ENCODE data around the gene USP37. TPM values are rescaled to one million over a fixed set of nuclear protein-coding genes. Genes with fewer than 3 reads are reported as not detected.

Gene USP37
- total RNA-seq, 3 donors from 2014 or later, result 6.9 to 24.6 (median 14.4) TPM

DNA sequence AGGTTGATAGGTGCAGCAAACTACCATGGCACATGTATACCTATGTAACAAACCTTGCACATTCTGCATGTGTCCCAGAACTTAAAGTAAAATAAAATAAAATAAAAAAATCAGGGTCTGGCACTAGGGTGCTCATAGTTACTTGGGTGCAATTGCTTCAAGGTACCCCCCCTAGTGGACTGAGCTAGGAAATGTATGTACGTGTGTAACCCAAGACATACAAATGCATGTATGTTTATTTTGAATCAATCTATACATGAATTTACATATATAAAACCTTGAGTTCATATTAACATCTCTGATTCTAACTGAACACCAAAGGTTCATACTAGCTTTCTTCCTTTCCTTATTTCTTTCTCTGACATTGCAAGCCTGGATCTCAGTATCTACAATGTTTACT, 51.5 kb downstream of the USP37 start:
- no peaks in the 10 kb centered on the region for H3K36me3 ChIP-seq
- H3K27me3 ChIP-seq, result no peaks in the 10 kb centered on the region
- H3K9me3 ChIP-seq, result no peaks in the 10 kb centered on the region
- no peak for DNase-seq (ENCODE audit: low spot score in 2 of 2)
- intact Hi-C loops (cut with DNase I; ENCODE audit: low total_unique reads), result no loop called here
- no peak overlapping the region for H3K4me3 ChIP-seq
- no peaks in the 10 kb centered on the region for H3K4me1 ChIP-seq
- TF ChIP-seq, protein P1, sequence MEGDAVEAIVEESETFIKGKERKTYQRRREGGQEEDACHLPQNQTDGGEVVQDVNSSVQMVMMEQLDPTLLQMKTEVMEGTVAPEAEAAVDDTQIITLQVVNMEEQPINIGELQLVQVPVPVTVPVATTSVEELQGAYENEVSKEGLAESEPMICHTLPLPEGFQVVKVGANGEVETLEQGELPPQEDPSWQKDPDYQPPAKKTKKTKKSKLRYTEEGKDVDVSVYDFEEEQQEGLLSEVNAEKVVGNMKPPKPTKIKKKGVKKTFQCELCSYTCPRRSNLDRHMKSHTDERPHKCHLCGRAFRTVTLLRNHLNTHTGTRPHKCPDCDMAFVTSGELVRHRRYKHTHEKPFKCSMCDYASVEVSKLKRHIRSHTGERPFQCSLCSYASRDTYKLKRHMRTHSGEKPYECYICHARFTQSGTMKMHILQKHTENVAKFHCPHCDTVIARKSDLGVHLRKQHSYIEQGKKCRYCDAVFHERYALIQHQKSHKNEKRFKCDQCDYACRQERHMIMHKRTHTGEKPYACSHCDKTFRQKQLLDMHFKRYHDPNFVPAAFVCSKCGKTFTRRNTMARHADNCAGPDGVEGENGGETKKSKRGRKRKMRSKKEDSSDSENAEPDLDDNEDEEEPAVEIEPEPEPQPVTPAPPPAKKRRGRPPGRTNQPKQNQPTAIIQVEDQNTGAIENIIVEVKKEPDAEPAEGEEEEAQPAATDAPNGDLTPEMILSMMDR (IDR thresholded peaks at IDR 0.05), result no peak
- TF ChIP-seq POLR2A (IDR thresholded peaks at IDR 0.05), result no peak
- TF ChIP-seq POLR2AphosphoS5 (IDR thresholded peaks at IDR 0.05), result no peak
- no peak overlapping the region for H3K27ac ChIP-seq

DNA sequence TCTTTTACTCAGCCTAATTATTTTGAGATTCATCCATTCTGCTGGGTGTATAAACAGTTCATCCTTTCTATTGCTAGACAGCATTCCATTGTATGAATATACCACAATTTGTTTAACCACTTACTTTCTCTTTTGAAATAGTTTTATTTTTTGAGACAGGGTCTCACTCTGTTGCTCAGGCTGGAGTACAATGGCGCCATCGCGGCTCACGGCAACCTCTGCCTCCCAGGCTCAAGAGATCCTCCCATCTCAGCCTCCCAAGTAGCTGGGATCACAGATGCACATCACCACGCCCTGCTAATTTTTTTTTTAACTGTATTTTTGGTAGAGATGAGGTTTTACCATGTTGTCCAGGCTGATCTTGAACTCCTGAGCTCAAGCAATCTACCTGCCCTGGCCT, 54.5 kb downstream of the USP37 start:
- H3K27me3 ChIP-seq, result no peaks in the 10 kb centered on the region
- H3K27ac ChIP-seq, result no peak overlapping the region
- H3K36me3 ChIP-seq, result no peaks in the 10 kb centered on the region
- TF ChIP-seq POLR2AphosphoS5 (IDR thresholded peaks at IDR 0.05), result no peak
- TF ChIP-seq, protein P1 (IDR thresholded peaks at IDR 0.05), result no peak
- TF ChIP-seq POLR2A (IDR thresholded peaks at IDR 0.05), result no peak
- H3K9me3 ChIP-seq, result no peaks in the 10 kb centered on the region
- DNase-seq (ENCODE audit: low spot score in 2 of 2), result no peak
- no peak overlapping the region for H3K4me3 ChIP-seq
- intact Hi-C loops (cut with DNase I; ENCODE audit: low total_unique reads), result no loop called here
- no peaks in the 10 kb centered on the region for H3K4me1 ChIP-seq

DNA sequence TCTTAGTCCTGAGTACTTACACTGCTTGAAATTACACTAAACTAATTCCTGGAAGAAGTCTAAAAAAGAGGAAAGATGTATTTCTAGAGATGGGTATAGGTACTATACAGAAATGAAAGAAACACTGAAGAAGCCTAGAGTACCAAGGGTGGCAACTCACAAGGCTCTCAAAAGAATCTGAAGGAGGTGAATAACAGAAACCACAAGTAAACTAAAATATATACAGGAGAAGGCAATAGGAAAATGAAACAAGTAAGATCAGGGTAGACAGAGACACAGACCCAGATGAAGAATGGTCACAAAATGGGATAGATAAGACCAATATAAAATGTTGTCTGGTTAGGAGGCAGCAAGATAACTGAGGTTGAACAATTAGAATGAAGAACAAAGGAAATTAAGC, 59.9 kb downstream of the USP37 start:
- Histone ChIP-seq H3K27me3 (no peaks in the 10 kb centered on the region), H3K4me1 (no peaks in the 10 kb centered on the region), H3K27ac (no peak overlapping the region), H3K4me3 (no peak overlapping the region), H3K36me3 (no peaks in the 10 kb centered on the region), H3K9me3 (no peaks in the 10 kb centered on the region)
- intact Hi-C loops (cut with DNase I; ENCODE audit: low total_unique reads), result no loop called here
- DNase-seq (ENCODE audit: low spot score in 2 of 2), result no peak
- no peak for TF ChIP-seq POLR2A (IDR thresholded peaks at IDR 0.05)
- TF ChIP-seq, protein P1 (IDR thresholded peaks at IDR 0.05), result no peak
- no peak for TF ChIP-seq POLR2AphosphoS5 (IDR thresholded peaks at IDR 0.05)

DNA sequence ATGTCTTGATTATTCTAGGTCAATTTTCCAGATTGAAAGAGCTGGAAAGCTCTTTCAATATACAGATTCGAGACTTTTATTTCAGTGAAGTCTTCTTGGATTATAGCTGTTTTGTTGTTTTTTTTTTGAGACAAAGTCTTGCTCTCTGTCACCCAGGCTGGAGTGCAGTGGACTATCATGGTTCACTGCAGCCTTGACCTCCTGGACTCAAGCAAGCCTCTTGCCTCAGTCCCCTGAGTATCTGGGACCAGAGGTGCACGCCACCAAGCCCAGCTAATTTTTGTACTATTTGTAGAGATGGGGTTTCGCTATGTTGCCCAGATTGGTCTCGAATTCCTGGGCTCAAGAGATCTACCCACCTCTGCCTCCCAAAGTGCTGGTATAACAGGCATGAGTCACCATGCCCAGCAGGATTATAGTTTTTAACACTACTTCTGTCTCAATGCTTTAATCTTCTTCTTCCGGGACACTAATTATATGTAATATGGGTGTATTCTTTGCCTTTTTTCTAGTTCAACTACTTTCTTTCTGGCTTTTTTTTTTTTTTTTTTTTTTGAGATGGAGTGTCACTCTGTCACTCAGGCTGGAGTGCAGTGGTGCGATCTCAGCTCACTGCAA, 62.3 kb downstream of the USP37 start:
- intact Hi-C loops (cut with DNase I; ENCODE audit: low total_unique reads), result no loop called here
- no peak for DNase-seq (ENCODE audit: low spot score in 2 of 2)
- H3K27ac ChIP-seq, result no peak overlapping the region
- H3K36me3 ChIP-seq, result no peaks in the 10 kb centered on the region
- no peak overlapping the region for H3K4me3 ChIP-seq
- H3K9me3 ChIP-seq, result no peaks in the 10 kb centered on the region
- H3K4me1 ChIP-seq, result no peaks in the 10 kb centered on the region
- H3K27me3 ChIP-seq, result no peaks in the 10 kb centered on the region
- TF ChIP-seq POLR2AphosphoS5 (IDR thresholded peaks at IDR 0.05) (no peak), POLR2A (IDR thresholded peaks at IDR 0.05) (no peak)
- TF ChIP-seq, protein P1 (IDR thresholded peaks at IDR 0.05), result no peak

DNA sequence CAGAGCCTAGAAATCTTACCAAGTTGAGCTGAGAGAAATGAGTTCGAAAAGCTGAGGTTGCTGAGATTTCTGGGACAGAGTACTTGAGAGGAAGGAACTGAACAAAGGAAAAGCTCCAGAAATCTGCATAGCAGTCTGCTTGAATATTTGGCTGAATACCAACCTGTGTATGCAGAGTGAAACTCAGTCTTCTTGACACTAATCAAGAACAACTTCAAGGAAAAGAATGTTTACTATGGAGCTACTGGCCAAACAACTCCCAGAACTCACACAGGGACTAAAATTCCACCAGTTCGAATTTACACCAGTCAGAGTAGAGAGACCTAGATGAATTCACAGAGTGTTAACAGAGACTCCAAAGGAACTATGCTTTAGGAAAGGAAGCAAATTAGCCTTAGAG, 66.5 kb downstream of the USP37 start:
- DNase-seq (ENCODE audit: low spot score in 2 of 2), result no peak
- intact Hi-C loops (cut with DNase I; ENCODE audit: low total_unique reads), result no loop called here
- no peak for TF ChIP-seq POLR2AphosphoS5 (IDR thresholded peaks at IDR 0.05)
- TF ChIP-seq POLR2A (IDR thresholded peaks at IDR 0.05), result no peak
- TF ChIP-seq, protein P1 (IDR thresholded peaks at IDR 0.05), result no peak
- Histone ChIP-seq H3K27ac (no peak overlapping the region), H3K36me3 (no peaks in the 10 kb centered on the region), H3K4me3 (no peak overlapping the region), H3K27me3 (no peaks in the 10 kb centered on the region), H3K9me3 (no peaks in the 10 kb centered on the region), H3K4me1 (no peaks in the 10 kb centered on the region)

All from breast epithelium (tissue), 4 donors.